MV-4-11 (cell line): Measurements from ENCODE around the gene TMEM266.

ENCODE experiments used
- DNase-seq: peaks from one replicate; lab custom pipeline; 2025; lab: John Stamatoyannopoulos, UW

The TMEM266 gene

GRCh38 chr15:76236350-76236749 is 176.6 kb downstream of the TMEM266 start:
- no peak for DNase-seq

GRCh38 chr15:76239786-76240185 is 180.0 kb downstream of the TMEM266 start:
- DNase-seq = no peak

- no peak for DNase-seq
Observed at GRCh38 chr15:76245072-76245610, 185.4 kb downstream of the TMEM266 start.

GRCh38 chr15:76251717-76252116 is 191.9 kb downstream of the TMEM266 start:
- no peak for DNase-seq

- no peak for DNase-seq
Observed at GRCh38 chr15:76252249-76252648, 192.5 kb downstream of the TMEM266 start.

GRCh38 chr15:76253691-76254473 is 194.1 kb downstream of the TMEM266 start:
- DNase-seq = no peak
